GM12878 (cell line): ENCODE data around the gene TMEM61. TPM values are rescaled to one million over a fixed set of nuclear protein-coding genes. Genes with fewer than 3 reads are reported as not detected.

Experiments
- ATAC-seq: fragments of 200-7000 bp; cut with Tn5 transposase; 3 replicates; pipeline ENCODE4 v1.9.1; 2020; ENCODE audit warnings: mild to moderate bottlenecking, moderate library complexity
- BruUV-seq: library from RNA; stranded (reverse); fragments of 400-500 nt; replicated peaks from 2 replicates; lab custom pipeline; 2021; lab: Mats Ljungman, UMichigan
- CTCF ChIA-PET: fragments of 300-600 bp; sonication (Branson Sonifier 250); formaldehyde crosslinking; extraction: SDS; loops from one replicate; lab custom pipeline; 2021; ENCODE audit warnings: inconsistent platforms; lab: Yijun Ruan, JAX
- POLR2A ChIA-PET: fragments of 350-600 bp; formaldehyde crosslinking; extraction: SDS; loops from one replicate; lab custom pipeline; 2021; ENCODE audit warnings: inconsistent platforms; lab: Charles Lee
- RAD21 ChIA-PET: fragments of 300-600 bp; sonication (Branson Sonifier 250); formaldehyde crosslinking; loops from one replicate; lab custom pipeline; 2023; ENCODE audit warnings: antibody characterized with exemption; ENCODE audit not compliant: unreplicated experiment; lab: Charles Lee
- SMC1A ChIA-PET: fragments of 300-600 bp; sonication (Branson Sonifier 250); formaldehyde crosslinking; loops from one replicate; lab custom pipeline; 2023; ENCODE audit not compliant: unreplicated experiment, uncharacterized antibody; lab: Charles Lee
- DNase-seq: peaks from one replicate; pipeline ENCODE4 v3.0.0-alpha.2; 2011; ENCODE audit warnings: low read depth, low spot score
- FAIRE-seq: peaks from 3 replicates; lab custom pipeline; 2011; peaks lifted over from hg19 to GRCh38; lab: Jason Lieb, UNC
- H2AFZ ChIP-seq: 2 replicates; pipeline ENCODE4 v1.6.0; 2011; ENCODE audit warnings: low read depth, low read length, control low read depth; ENCODE audit not compliant: control insufficient read depth
- H3K27ac ChIP-seq: 2 replicates; pipeline ENCODE4 v1.5.1; 2011; ENCODE audit warnings: control low read depth; ENCODE audit not compliant: control insufficient read depth, insufficient read depth
- H3K27me3 ChIP-seq, 2 experiments: replicated peaks in 1 of 2; 2 replicates each; pipeline versions ENCODE4 v1.6.0 to v1.6.1; 2011; ENCODE audit warnings: low read length in 1 of 2; ENCODE audit not compliant: control insufficient read depth in 2 of 2, insufficient read depth in 2 of 2
- H3K36me3 ChIP-seq, 2 experiments: 2 replicates each; pipeline ENCODE4 v1.5.1; 2011; ENCODE audit warnings: low read length in 1 of 2; ENCODE audit not compliant: control insufficient read depth in 2 of 2, insufficient read depth in 2 of 2
- H3K4me1 ChIP-seq: 2 replicates; pipeline ENCODE4 v1.6.1; 2011; ENCODE audit warnings: mild to moderate bottlenecking, low read length, moderate library complexity, mixed read lengths; ENCODE audit not compliant: control insufficient read depth, insufficient read depth
- H3K4me2 ChIP-seq: 2 replicates; pipeline ENCODE4 v1.6.0; 2011; ENCODE audit warnings: control low read depth; ENCODE audit not compliant: control insufficient read depth, insufficient read depth
- H3K4me3 ChIP-seq: fragments of 200-600 bp; sonication (generic); 2 replicates; pipeline ENCODE4 v1.5.1; 2016
- H3K79me2 ChIP-seq: 2 replicates; pipeline ENCODE4 v1.6.0; 2011; ENCODE audit warnings: low read length; ENCODE audit not compliant: control insufficient read depth, insufficient read depth
- H3K9ac ChIP-seq: 2 replicates; pipeline ENCODE4 v1.8.0; 2011; ENCODE audit warnings: low read length, control low read depth, mixed read lengths; ENCODE audit not compliant: control insufficient read depth, insufficient read depth
- H3K9me3 ChIP-seq: replicated peaks from 3 replicates; pipeline ENCODE4 v1.5.1; 2011; ENCODE audit warnings: mild to moderate bottlenecking, low read length; ENCODE audit not compliant: control insufficient read depth, insufficient read depth
- H4K20me1 ChIP-seq: 2 replicates; pipeline ENCODE4 v1.6.0; 2011; ENCODE audit not compliant: control insufficient read depth, insufficient read depth
- ATF2 ChIP-seq: IDR thresholded peaks from 2 replicates; pipeline ENCODE4 v1.6.1; 2012; ENCODE audit warnings: low read length, inconsistent platforms
- ATF7 ChIP-seq: fragments of 450-650 bp; IDR thresholded peaks from 2 replicates; pipeline ENCODE4 v1.6.1; 2016; ENCODE audit warnings: low read depth, mild to moderate bottlenecking
- BHLHE40 ChIP-seq, 2 experiments: fragments of 450-650 bp in 1 of 2; IDR thresholded peaks; 2 replicates each; pipeline ENCODE4 v1.6.1; 2011 to 2017; ENCODE audit warnings: low read depth in 2 of 2, borderline replicate concordance in 1 of 2, improper control_type of control experiment in 1 of 2, low read length in 1 of 2, mild to moderate bottlenecking in 1 of 2
- CTCF ChIP-seq, 3 experiments: IDR thresholded peaks in 2 of 3; conservative IDR thresholded peaks in 1 of 3; 2 replicates each; pipeline ENCODE4 v1.5.1; 2011; ENCODE audit warnings: low read depth in 3 of 3, low read length in 3 of 3, mild to moderate bottlenecking in 3 of 3, control low read depth in 2 of 3, moderate library complexity in 2 of 3, inconsistent platforms in 1 of 3, mixed read lengths in 1 of 3; ENCODE audit not compliant: control insufficient read depth in 2 of 3, insufficient read depth in 1 of 3; ENCODE audit errors: extremely low read depth in 1 of 3
- ELK1 ChIP-seq: IDR thresholded peaks from 2 replicates; pipeline ENCODE4 v1.6.1; 2012; ENCODE audit warnings: low read depth, low read length, improper control_type of control experiment
- FOS ChIP-seq: IDR thresholded peaks from 3 replicates; pipeline ENCODE4 v1.6.1; 2011; ENCODE audit warnings: borderline replicate concordance; ENCODE audit not compliant: insufficient read length; ENCODE audit errors: extremely low read depth
- KDM1A ChIP-seq: fragments of 200-600 bp; sonication (generic); IDR thresholded peaks from 2 replicates; pipeline ENCODE4 v1.6.1; 2016; ENCODE audit warnings: borderline replicate concordance
- TCF3 ChIP-seq: IDR thresholded peaks from 2 replicates; pipeline ENCODE4 v1.6.1; 2012; ENCODE audit warnings: low read depth, mild to moderate bottlenecking, low read length, borderline replicate concordance; ENCODE audit not compliant: insufficient read depth
- USF1 ChIP-seq: IDR thresholded peaks from 2 replicates; pipeline ENCODE4 v1.6.1; 2011; ENCODE audit warnings: borderline replicate concordance, low read depth, mild to moderate bottlenecking, moderate library complexity, mixed read lengths, low read length; ENCODE audit not compliant: insufficient read depth; ENCODE audit errors: extremely low read length
- ZSCAN29 ChIP-seq: fragments of 450-650 bp; IDR thresholded peaks from 2 replicates; pipeline ENCODE4 v1.6.1; 2017; ENCODE audit warnings: mild to moderate bottlenecking, moderate library complexity
- WGBS: methylation state at CpG from one replicate; pipeline ENCODE4 v1.1.6; 2016; ENCODE audit warnings: low lambda C conversion rate; ENCODE audit not compliant: insufficient replicate concordance, insufficient coverage; ENCODE audit errors: missing lambda C conversion rate; 5-methylcytosine and 5-hydroxymethylcytosine counted together
- in situ Hi-C: fragments of 300-500 bp; cut with MboI; formaldehyde crosslinking; loops from 9 replicates; pipeline ENCODE4 v1.14.3; 2018; ENCODE audit warnings: mixed read lengths
- intact Hi-C: fragments of 100-400 bp; cut with micrococcal nuclease; formaldehyde crosslinking; loops from one replicate; pipeline ENCODE4 v1.14.2; 2022; ENCODE audit not compliant: unreplicated experiment
- polyA plus RNA-seq, 11 experiments: library from polyadenylated mRNA; depleted of rRNA in 4 of 11; unstranded in 6 of 11; stranded (reverse) in 5 of 11; fragments of >200 nt; fragmentation: Nextera tagmentation in 4 of 11; fragmentation: Illumina TruSeq in 1 of 11; extraction: Ambion mirVana in 4 of 11; extraction: Trizol in 1 of 11; gene quantifications; 1 replicate in 1 of 11; 2 replicates in 10 of 11; pipeline versions ENCODE4 v1.2.1 to v1.2.3, GENCODE V29; 2011 to 2016; ENCODE audit warnings: inconsistent platforms in 2 of 11, missing spikeins in 2 of 11, low read depth in 1 of 11
- total RNA-seq, 4 experiments: library from RNA; depleted of rRNA in 3 of 4; stranded (reverse); fragments of >200 nt in 3 of 4; fragmentation: Illumina TruSeq in 1 of 4; extraction: Trizol in 1 of 4; gene quantifications; 2 replicates each; pipeline versions ENCODE4 v1.2.1 to v1.2.3, GENCODE V29; 2013 to 2021

Gene TMEM61
- total and polyA plus RNA-seq, 10 of the 15 experiments (the other 5 are each of a cell fraction or from before 2014, with no cell fraction given): not detected

GRCh38 chr1:55010194-55010886, 29.9 kb downstream of the TMEM61 start (continued):
- TF ChIP-seq FOS (no peak), ATF2 (no peak), USF1 (no peak), ATF7 (no peak)

- H3K27ac ChIP-seq: no peak overlapping the region
- H3K4me1 ChIP-seq: no peaks in the 10 kb centered on the region
- H3K4me3 ChIP-seq: no peak overlapping the region
- ChIA-PET POLR2A (no interaction called here), SMC1A (no interaction called here), CTCF (interaction anchor here (0.6 to 14.2 kb wide), 3 partner anchors 9 to 64 kb away, joined by 3 to 218 read pairs (median 4); no protein-coding TSS in a partner anchor), RAD21 (no interaction called here)
- no peaks in the 10 kb centered on the region; the same call in 2 of the 3 replicates for H3K9me3 ChIP-seq
- peaks cover 0 to 4% of the 10 kb centered on the region in 2 experiments; a peak in 2 of 4 replicates for H3K27me3 ChIP-seq
- WGBS: 21% methylated on average over 7 of the region's 7 CpGs
- no peak overlapping the region for H3K9ac ChIP-seq
- peak; percentile 95 for ATAC-seq
- in situ Hi-C loops (no loop called here), intact Hi-C loops (no loop called here)
- no peaks in the 10 kb centered on the region for H3K79me2 ChIP-seq
- no peak overlapping the region for H3K4me2 ChIP-seq
- no peaks in the 10 kb centered on the region for H4K20me1 ChIP-seq
- no TSS peak for BruUV-seq
- no peaks in the 10 kb centered on the region for H3K36me3 ChIP-seq
- FAIRE-seq: no peak
- DNase-seq: no peak
- H2AFZ ChIP-seq: no peak overlapping the region
- no peak for TF ChIP-seq KDM1A
- TF ChIP-seq BHLHE40 (IDR thresholded peaks at IDR 0.05; ENCODE audit: borderline replicate concordance in 1 of 2, low read depth in 2 of 2, low read length in 1 of 2): peak in 1 of 2 experiments; percentile 24; a peak in 1 of 4 replicates
- TF ChIP-seq ELK1: no peak
- TF ChIP-seq CTCF (IDR thresholded peaks at IDR 0.05 in 2 of 3, conservative IDR thresholded peaks at IDR 0.05 in 1 of 3; ENCODE audit: control insufficient read depth in 2 of 3, extremely low read depth in 1 of 3, insufficient read depth in 1 of 3, low read depth in 3 of 3, low read length in 3 of 3): peak in 2 of 3 experiments; percentile 33 to 54; a peak in 3 of 6 replicates
- no peak for TF ChIP-seq TCF3
- TF ChIP-seq ZSCAN29: no peak
Measured at GRCh38 chr1:55010887-55011217, 30.4 kb downstream of the TMEM61 start.
